Sigmoid colon (tissue), 3 donors: Measurements from ENCODE around the gene ACADL.
"Not testable (repeated sequence)": the region's sequence is repeated elsewhere in the genome, so short reads cannot be mapped to it uniquely, and the experiment has no call there.

Experiments
- CTCF ChIP-seq, 4 experiments: fragments of 450-650 bp in 3 of 4; fragments of 200-600 bp in 1 of 4; IDR thresholded peaks; one replicate each; pipeline ENCODE4 v1.5.1; 2016 to 2019; ENCODE audit warnings: antibody characterized with exemption in 4 of 4, mild to moderate bottlenecking in 3 of 4, moderate library complexity in 2 of 4
- POLR2A ChIP-seq, 2 donors: fragments of 450-650 bp; IDR thresholded peaks; one replicate each; pipeline ENCODE4 v1.6.1; 2016; ENCODE audit warnings: antibody characterized with exemption in 2 of 2, mild to moderate bottlenecking in 2 of 2, moderate library complexity in 2 of 2

- not testable (repeated sequence) for TF ChIP-seq CTCF, POLR2A (IDR thresholded peaks at IDR 0.05)
These were observed 43.6 kb downstream of the ACADL start for GRCh38 chr2:210181606-210182088.
